Measurements from ENCODE around the gene CACNA2D2.

Gene CACNA2D2

GRCh38 chr3:50433954-50434353, 69.5 kb downstream of the CACNA2D2 start:
- in situ Hi-C loops (cut with MboI; ENCODE audit: low sequenced_read_pairs), result no loop called here

GRCh38 chr3:50430950-50431435, 72.4 kb downstream of the CACNA2D2 start:
- in situ Hi-C loops (cut with MboI; ENCODE audit: low sequenced_read_pairs), result no loop called here

- in situ Hi-C loops (cut with MboI; ENCODE audit: low sequenced_read_pairs), result no loop called here
Measured at GRCh38 chr3:50430191-50430590, 73.2 kb downstream of the CACNA2D2 start.

GRCh38 chr3:50428007-50428633, 75.3 kb downstream of the CACNA2D2 start:
- in situ Hi-C loops (cut with MboI; ENCODE audit: low sequenced_read_pairs), result no loop called here

GRCh38 chr3:50427217-50427616, 76.2 kb downstream of the CACNA2D2 start:
- in situ Hi-C loops (cut with MboI; ENCODE audit: low sequenced_read_pairs), result no loop called here

GRCh38 chr3:50425911-50426310, 77.5 kb downstream of the CACNA2D2 start:
- in situ Hi-C loops (cut with MboI; ENCODE audit: low sequenced_read_pairs), result no loop called here

- in situ Hi-C loops (cut with MboI; ENCODE audit: low sequenced_read_pairs), result no loop called here
Measured at GRCh38 chr3:50423543-50423942, 79.9 kb downstream of the CACNA2D2 start.

GRCh38 chr3:50422153-50422552, 81.3 kb downstream of the CACNA2D2 start:
- in situ Hi-C loops (cut with MboI; ENCODE audit: low sequenced_read_pairs), result no loop called here

GRCh38 chr3:50419595-50420370, 83.7 kb downstream of the CACNA2D2 start:
- in situ Hi-C loops (cut with MboI; ENCODE audit: low sequenced_read_pairs), result no loop called here

- in situ Hi-C loops (cut with MboI; ENCODE audit: low sequenced_read_pairs), result no loop called here
Measured at GRCh38 chr3:50418850-50419249, 84.6 kb downstream of the CACNA2D2 start.

GRCh38 chr3:50417637-50418033, 85.8 kb downstream of the CACNA2D2 start:
- in situ Hi-C loops (cut with MboI; ENCODE audit: low sequenced_read_pairs), result no loop called here

GRCh38 chr3:50416736-50417636, 86.4 kb downstream of the CACNA2D2 start:
- in situ Hi-C loops (cut with MboI; ENCODE audit: low sequenced_read_pairs), result no loop called here

GRCh38 chr3:50415816-50416215, 87.6 kb downstream of the CACNA2D2 start:
- in situ Hi-C loops (cut with MboI; ENCODE audit: low sequenced_read_pairs), result no loop called here

- in situ Hi-C loops (cut with MboI; ENCODE audit: low sequenced_read_pairs), result no loop called here
Measured at GRCh38 chr3:50415061-50415460, 88.4 kb downstream of the CACNA2D2 start.

GRCh38 chr3:50414616-50415015, 88.8 kb downstream of the CACNA2D2 start:
- in situ Hi-C loops (cut with MboI; ENCODE audit: low sequenced_read_pairs), result no loop called here

GRCh38 chr3:50412231-50412754, 91.1 kb downstream of the CACNA2D2 start:
- in situ Hi-C loops (cut with MboI; ENCODE audit: low sequenced_read_pairs), result no loop called here

GRCh38 chr3:50411229-50411628, 92.2 kb downstream of the CACNA2D2 start:
- in situ Hi-C loops (cut with MboI; ENCODE audit: low sequenced_read_pairs), result no loop called here

- in situ Hi-C loops (cut with MboI; ENCODE audit: low sequenced_read_pairs), result no loop called here
Measured at GRCh38 chr3:50410608-50411139, 92.8 kb downstream of the CACNA2D2 start.

GRCh38 chr3:50410185-50410584, 93.2 kb downstream of the CACNA2D2 start:
- in situ Hi-C loops (cut with MboI; ENCODE audit: low sequenced_read_pairs), result no loop called here

GRCh38 chr3:50408443-50408944, 94.9 kb downstream of the CACNA2D2 start:
- in situ Hi-C loops (cut with MboI; ENCODE audit: low sequenced_read_pairs), result no loop called here

- in situ Hi-C loops (cut with MboI; ENCODE audit: low sequenced_read_pairs), result no loop called here
Measured at GRCh38 chr3:50406487-50406886, 96.9 kb downstream of the CACNA2D2 start.

Measured in HL-60/S4 treated with phorbol 12-myristate 13-acetate at 8.2 ng/mL for 4 days and 3 days (cell line).